Measurements from ENCODE around the gene EZR.

EZR gene

GRCh38 chr6:158743033-158743651, 76.0 kb downstream of the EZR start:
- DNase-seq (ENCODE audit: insufficient read length, low spot score) = no peak
- no peak for FAIRE-seq
- TF ChIP-seq PAX5 (IDR thresholded peaks at IDR 0.05; ENCODE audit: insufficient read depth, low read length, severe bottlenecking) (no peak), SPI1 (IDR thresholded peaks at IDR 0.05; ENCODE audit: low read depth, low read length) (no peak), POLR2AphosphoS5 (IDR thresholded peaks at IDR 0.05; ENCODE audit: low read depth, low read length) (no peak)

- FAIRE-seq (no peak), DNase-seq (ENCODE audit: insufficient read length, low spot score) (no peak)
- TF ChIP-seq POLR2AphosphoS5 (IDR thresholded peaks at IDR 0.05; ENCODE audit: low read depth, low read length) = no peak
- no peak for TF ChIP-seq TAF1 (IDR thresholded peaks at IDR 0.05; ENCODE audit: low read depth, low read length)
- TF ChIP-seq PAX5 (IDR thresholded peaks at IDR 0.05; ENCODE audit: insufficient read depth, low read length, severe bottlenecking) = no peak
- TF ChIP-seq POLR2A (IDR thresholded peaks at IDR 0.05; ENCODE audit: low read depth, low read length) = no peak
- no peak for TF ChIP-seq SPI1 (IDR thresholded peaks at IDR 0.05; ENCODE audit: low read depth, low read length)
- TF ChIP-seq POU2F2 (IDR thresholded peaks at IDR 0.05; ENCODE audit: low read depth, low read length) = no peak
Measured at GRCh38 chr6:158739673-158740072, 79.5 kb downstream of the EZR start.

- TF ChIP-seq POLR2AphosphoS5 (IDR thresholded peaks at IDR 0.05; ENCODE audit: low read depth, low read length) = no peak
- no peak for TF ChIP-seq PAX5 (IDR thresholded peaks at IDR 0.05; ENCODE audit: insufficient read depth, low read length, severe bottlenecking)
- TF ChIP-seq POLR2A (IDR thresholded peaks at IDR 0.05; ENCODE audit: low read depth, low read length) = no peak
- TF ChIP-seq TAF1 (IDR thresholded peaks at IDR 0.05; ENCODE audit: low read depth, low read length) = no peak
- no peak for FAIRE-seq
- no peak for DNase-seq (ENCODE audit: insufficient read length, low spot score)
Measured at GRCh38 chr6:158737710-158738615, 81.2 kb downstream of the EZR start.

GRCh38 chr6:158737082-158737709, 82.0 kb downstream of the EZR start:
- TF ChIP-seq TAF1 (IDR thresholded peaks at IDR 0.05; ENCODE audit: low read depth, low read length) (no peak), POLR2AphosphoS5 (IDR thresholded peaks at IDR 0.05; ENCODE audit: low read depth, low read length) (no peak), POLR2A (IDR thresholded peaks at IDR 0.05; ENCODE audit: low read depth, low read length) (no peak), SPI1 (IDR thresholded peaks at IDR 0.05; ENCODE audit: low read depth, low read length) (no peak), PAX5 (IDR thresholded peaks at IDR 0.05; ENCODE audit: insufficient read depth, low read length, severe bottlenecking) (no peak), POU2F2 (IDR thresholded peaks at IDR 0.05; ENCODE audit: low read depth, low read length) (no peak)
- no peak for DNase-seq (ENCODE audit: insufficient read length, low spot score)
- FAIRE-seq = no peak

- TF ChIP-seq SPI1 (IDR thresholded peaks at IDR 0.05; ENCODE audit: low read depth, low read length) (no peak), POLR2A (IDR thresholded peaks at IDR 0.05; ENCODE audit: low read depth, low read length) (no peak), PAX5 (IDR thresholded peaks at IDR 0.05; ENCODE audit: insufficient read depth, low read length, severe bottlenecking) (no peak), POLR2AphosphoS5 (IDR thresholded peaks at IDR 0.05; ENCODE audit: low read depth, low read length) (no peak), POU2F2 (IDR thresholded peaks at IDR 0.05; ENCODE audit: low read depth, low read length) (no peak), TAF1 (IDR thresholded peaks at IDR 0.05; ENCODE audit: low read depth, low read length) (no peak)
- DNase-seq (ENCODE audit: insufficient read length, low spot score) = no peak
Measured at GRCh38 chr6:158735009-158735408, 84.2 kb downstream of the EZR start.

GRCh38 chr6:158730541-158730907, 88.6 kb downstream of the EZR start:
- FAIRE-seq (no peak), DNase-seq (ENCODE audit: insufficient read length, low spot score) (no peak)
- no peak for TF ChIP-seq POLR2AphosphoS5 (IDR thresholded peaks at IDR 0.05; ENCODE audit: low read depth, low read length)
- no peak for TF ChIP-seq POU2F2 (IDR thresholded peaks at IDR 0.05; ENCODE audit: low read depth, low read length)
- TF ChIP-seq POLR2A (IDR thresholded peaks at IDR 0.05; ENCODE audit: low read depth, low read length) = no peak
- no peak for TF ChIP-seq TAF1 (IDR thresholded peaks at IDR 0.05; ENCODE audit: low read depth, low read length)
- TF ChIP-seq PAX5 (IDR thresholded peaks at IDR 0.05; ENCODE audit: insufficient read depth, low read length, severe bottlenecking) = no peak

More at GRCh38 chr6:158735009-158735408, 84.2 kb downstream of the EZR start:
- FAIRE-seq = no peak

GRCh38 chr6:158729906-158730540, 89.1 kb downstream of the EZR start:
- no peak for TF ChIP-seq SPI1 (IDR thresholded peaks at IDR 0.05; ENCODE audit: low read depth, low read length)
- TF ChIP-seq POLR2A (IDR thresholded peaks at IDR 0.05; ENCODE audit: low read depth, low read length) = no peak
- no peak for TF ChIP-seq POLR2AphosphoS5 (IDR thresholded peaks at IDR 0.05; ENCODE audit: low read depth, low read length)
- no peak for TF ChIP-seq POU2F2 (IDR thresholded peaks at IDR 0.05; ENCODE audit: low read depth, low read length)
- TF ChIP-seq PAX5 (IDR thresholded peaks at IDR 0.05; ENCODE audit: insufficient read depth, low read length, severe bottlenecking) = no peak
- TF ChIP-seq TAF1 (IDR thresholded peaks at IDR 0.05; ENCODE audit: low read depth, low read length) = no peak
- FAIRE-seq (no peak), DNase-seq (ENCODE audit: insufficient read length, low spot score) (no peak)

- FAIRE-seq (no peak), DNase-seq (ENCODE audit: insufficient read length, low spot score) (no peak)
- no peak for TF ChIP-seq SPI1 (IDR thresholded peaks at IDR 0.05; ENCODE audit: low read depth, low read length)
- no peak for TF ChIP-seq POLR2AphosphoS5 (IDR thresholded peaks at IDR 0.05; ENCODE audit: low read depth, low read length)
- no peak for TF ChIP-seq TAF1 (IDR thresholded peaks at IDR 0.05; ENCODE audit: low read depth, low read length)
- no peak for TF ChIP-seq PAX5 (IDR thresholded peaks at IDR 0.05; ENCODE audit: insufficient read depth, low read length, severe bottlenecking)
- no peak for TF ChIP-seq POLR2A (IDR thresholded peaks at IDR 0.05; ENCODE audit: low read depth, low read length)
- no peak for TF ChIP-seq POU2F2 (IDR thresholded peaks at IDR 0.05; ENCODE audit: low read depth, low read length)
Measured at GRCh38 chr6:158725704-158726103, 93.5 kb downstream of the EZR start.

- DNase-seq (ENCODE audit: insufficient read length, low spot score) = no peak
- FAIRE-seq = no peak
Measured at GRCh38 chr6:158722176-158722729, 96.9 kb downstream of the EZR start.

More at GRCh38 chr6:158722176-158722729, 96.9 kb downstream of the EZR start:
- TF ChIP-seq PAX5 (IDR thresholded peaks at IDR 0.05; ENCODE audit: insufficient read depth, low read length, severe bottlenecking) = no peak
- no peak for TF ChIP-seq POU2F2 (IDR thresholded peaks at IDR 0.05; ENCODE audit: low read depth, low read length)
- TF ChIP-seq POLR2A (IDR thresholded peaks at IDR 0.05; ENCODE audit: low read depth, low read length) = no peak
- no peak for TF ChIP-seq SPI1 (IDR thresholded peaks at IDR 0.05; ENCODE audit: low read depth, low read length)
- TF ChIP-seq TAF1 (IDR thresholded peaks at IDR 0.05; ENCODE audit: low read depth, low read length) = no peak
- TF ChIP-seq POLR2AphosphoS5 (IDR thresholded peaks at IDR 0.05; ENCODE audit: low read depth, low read length) = no peak
